GM19023 (cell line): Measurements from ENCODE around the gene NSFL1C.
A peak's percentile ranks its signal among the peaks of the same experiment; 100 is the strongest.

Source experiments
- ATAC-seq: cut with Tn5 transposase; IDR thresholded peaks from one replicate; pipeline ENCODE4 v1.9.1; 2021; ENCODE audit warnings: mild to moderate bottlenecking, moderate library complexity; ENCODE audit not compliant: unreplicated experiment

NSFL1C gene

DNA sequence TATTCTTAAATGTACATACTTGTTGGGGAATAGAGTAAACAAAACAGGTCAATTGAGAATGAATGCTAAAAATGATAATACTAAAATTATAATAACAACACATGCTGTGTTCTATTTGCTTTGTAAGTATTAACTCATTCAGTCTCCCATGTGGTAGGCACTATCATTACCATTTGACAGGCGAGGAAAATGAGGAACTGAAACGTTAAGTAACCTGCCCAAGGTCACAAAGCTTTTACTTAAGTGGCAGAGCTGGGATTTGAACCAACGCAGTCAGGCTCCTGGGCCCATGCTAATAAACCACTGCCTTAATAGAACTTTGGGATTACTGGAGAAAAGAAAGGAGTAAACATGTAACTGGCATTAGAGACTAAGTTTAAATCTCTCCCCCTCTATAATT lies 3.8 kb downstream of the NSFL1C start:
- no peak for ATAC-seq

DNA sequence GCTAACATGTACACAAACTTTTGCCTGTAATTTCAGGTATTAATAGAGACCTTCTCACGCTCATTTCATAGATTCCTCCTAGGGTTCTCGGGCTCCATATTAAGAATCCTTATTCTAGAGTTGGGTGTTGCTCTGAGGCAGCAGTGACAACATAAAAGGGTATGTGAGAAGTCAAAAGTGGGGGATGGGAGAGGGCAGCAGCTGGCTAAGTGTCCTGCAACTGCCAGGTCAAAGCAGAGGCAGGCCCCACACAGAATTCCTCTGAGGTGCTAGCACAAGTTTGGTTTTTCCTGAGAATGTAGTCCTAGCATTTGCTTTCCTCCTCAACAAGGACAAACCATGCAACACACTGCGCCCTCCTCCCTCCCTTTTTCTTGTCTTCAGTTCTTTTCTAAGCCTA lies 4.6 kb downstream of the NSFL1C start:
- no peak for ATAC-seq

DNA sequence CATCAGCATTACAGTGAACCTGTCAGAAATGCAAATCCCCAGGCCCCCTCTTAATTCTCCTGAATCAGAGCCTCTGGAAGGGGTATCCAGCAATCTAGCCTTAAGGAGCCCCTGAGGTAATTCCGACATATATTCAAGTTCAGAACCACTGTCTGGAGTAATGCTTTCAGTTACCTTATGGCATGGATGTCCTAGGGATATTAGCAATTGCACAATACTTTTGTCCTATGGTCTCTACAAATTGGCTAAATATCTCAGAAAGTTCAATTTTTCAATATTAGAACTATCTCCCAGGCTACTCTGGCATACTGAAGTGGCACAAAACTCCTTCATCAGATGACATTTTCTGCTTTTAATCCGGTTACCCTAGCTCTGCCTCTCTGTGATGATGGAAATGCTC lies 6.4 kb downstream of the NSFL1C start:
- ATAC-seq = no peak

DNA sequence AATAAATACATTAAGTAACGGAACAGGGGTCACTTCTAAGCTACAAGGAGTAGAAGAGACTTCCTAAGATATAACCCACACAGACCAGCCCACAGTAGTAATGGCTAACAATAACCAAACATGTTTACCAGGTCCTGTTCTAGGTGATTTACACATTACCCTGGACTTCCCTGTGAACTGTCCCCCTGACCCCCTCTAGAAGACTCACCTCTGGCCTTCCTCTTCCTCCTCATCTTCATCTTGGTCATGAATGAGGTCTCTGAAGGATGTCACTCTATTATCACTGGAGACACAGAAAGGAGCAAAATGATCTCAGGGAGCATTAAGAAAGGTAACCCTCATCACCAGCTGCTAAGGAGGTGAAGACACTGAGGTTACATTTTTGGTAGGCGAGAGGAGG lies 8.7 kb downstream of the NSFL1C start:
- ATAC-seq = no peak

DNA sequence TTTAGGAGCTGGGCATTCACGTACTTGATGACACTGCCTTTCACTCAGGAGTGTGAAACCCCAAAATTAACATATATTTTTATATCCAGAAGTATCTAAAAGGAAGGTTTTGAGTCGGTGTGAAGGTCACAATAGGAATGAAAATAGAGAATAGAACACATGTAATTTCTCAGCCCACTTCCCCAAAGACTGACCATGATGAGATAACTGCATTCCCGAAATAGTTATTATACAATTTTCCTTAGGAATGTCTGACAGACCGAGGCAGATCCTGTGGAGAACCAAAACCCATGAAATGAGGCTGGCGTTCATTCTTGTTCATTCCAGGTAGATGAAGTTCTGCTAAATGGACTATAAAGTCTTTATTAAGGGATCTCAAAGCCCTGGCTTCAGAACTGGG lies 10.3 kb downstream of the NSFL1C start:
- ATAC-seq = no peak

DNA sequence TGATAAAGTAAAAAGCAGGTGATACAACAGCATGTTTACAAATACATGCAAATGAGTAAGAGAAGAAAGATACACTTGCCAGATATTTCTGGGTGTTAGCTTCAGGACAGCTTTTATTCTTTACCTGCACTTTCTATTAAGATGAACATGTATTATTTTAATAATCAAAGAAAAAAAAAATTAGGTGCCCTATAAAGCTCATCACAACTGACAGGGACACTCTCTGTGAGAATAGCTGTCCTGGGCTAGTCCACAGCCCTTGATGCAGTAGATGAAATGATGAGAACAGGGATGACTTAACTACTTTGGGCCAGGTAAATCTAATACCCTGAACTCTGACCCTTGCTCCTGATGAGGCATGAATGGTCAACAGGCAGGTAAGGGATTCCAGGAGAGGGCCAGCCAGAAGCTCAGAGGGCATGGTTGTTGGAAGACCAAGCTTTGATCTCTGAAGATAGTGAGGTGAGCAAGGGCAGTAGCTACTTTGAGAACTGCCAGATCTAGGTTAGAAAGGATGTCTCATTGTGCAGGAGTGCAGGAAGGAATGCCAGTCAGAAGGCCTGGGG lies 15.6 kb downstream of the NSFL1C start:
- ATAC-seq = no peak

DNA sequence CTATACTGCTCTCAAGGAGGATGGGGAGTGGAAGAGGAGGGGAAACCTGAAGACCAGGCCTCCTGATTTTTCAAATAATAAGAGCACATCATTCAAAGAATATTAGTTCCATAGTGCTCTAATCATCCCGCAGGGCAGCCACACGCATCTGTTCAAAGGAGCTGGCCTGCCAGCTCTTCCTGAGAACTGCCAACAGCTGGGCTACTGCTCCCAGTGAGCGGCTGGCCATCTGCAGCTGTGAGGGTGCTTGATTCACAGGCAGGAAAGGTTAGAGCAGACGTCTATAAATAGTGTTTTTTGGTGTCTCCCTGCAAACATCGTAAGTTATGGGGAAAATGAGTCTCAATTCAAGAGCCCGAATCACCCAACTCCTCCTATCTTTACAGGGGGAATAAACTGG lies 17.3 kb downstream of the NSFL1C start:
- ATAC-seq = no peak

DNA sequence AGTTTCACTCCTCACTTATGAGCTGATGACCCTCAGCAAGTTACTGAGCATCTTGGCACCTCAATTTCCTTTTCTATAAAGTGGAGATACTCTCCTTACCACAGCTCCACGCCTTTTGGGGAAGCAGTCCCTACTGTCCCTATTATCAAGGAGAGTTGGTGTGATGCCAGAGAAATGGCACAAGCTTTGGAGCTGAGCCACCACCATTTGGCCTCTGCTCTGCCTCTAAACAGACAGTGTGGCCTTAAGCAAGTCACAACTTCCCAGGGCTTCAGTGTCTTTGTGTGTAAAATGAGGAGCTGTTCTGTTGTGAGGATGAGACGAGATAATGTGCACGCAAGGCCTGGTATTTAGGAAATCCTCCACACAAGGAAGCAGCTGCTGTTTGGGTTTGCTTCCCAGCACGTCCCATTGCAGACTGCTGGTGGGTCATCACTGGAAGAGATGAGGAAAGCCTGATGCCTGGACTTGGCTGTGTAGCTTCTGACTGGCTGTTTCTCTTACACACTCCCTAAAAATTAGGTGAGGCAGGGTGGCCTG lies 18.5 kb downstream of the NSFL1C start:
- no peak for ATAC-seq

DNA sequence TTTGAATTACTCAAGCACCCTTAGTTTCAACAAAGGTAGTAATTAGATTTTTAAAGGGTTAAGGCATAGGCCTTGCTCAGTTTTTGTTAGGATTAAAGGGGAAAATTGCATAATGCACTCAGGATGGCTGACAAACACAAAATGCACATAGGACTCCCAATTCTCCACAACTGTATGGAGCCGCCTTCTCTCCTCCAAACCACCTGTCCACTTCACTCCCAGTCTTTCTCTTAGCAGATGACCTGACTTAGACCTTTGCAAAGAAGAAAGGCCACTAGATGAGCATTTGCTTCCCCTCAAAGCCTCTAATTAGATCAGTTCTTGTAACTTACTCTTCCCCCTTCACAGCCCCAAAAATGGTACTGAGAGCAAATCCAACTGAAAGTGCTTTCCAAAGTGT lies 20.1 kb downstream of the NSFL1C start:
- ATAC-seq = no peak

DNA sequence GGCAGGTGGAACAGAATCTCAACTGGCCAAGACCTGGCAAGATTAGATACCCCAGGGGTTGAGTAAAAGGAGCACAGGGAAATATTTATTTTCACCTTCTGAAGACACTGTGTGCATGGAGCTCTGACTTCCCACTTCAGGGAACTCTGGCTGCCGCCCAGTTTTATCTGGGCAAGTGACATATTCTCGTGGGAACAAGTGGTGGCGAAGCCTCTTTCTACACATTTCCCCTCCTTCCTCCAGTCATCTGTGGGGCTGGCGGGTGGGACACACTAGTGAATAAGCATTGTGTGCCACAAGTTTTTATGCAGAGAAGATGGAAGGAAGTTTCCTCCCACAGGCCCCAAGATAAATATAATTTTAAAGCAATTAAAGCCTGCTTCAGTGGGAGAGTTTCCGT lies 23.6 kb downstream of the NSFL1C start:
- no peak for ATAC-seq

DNA sequence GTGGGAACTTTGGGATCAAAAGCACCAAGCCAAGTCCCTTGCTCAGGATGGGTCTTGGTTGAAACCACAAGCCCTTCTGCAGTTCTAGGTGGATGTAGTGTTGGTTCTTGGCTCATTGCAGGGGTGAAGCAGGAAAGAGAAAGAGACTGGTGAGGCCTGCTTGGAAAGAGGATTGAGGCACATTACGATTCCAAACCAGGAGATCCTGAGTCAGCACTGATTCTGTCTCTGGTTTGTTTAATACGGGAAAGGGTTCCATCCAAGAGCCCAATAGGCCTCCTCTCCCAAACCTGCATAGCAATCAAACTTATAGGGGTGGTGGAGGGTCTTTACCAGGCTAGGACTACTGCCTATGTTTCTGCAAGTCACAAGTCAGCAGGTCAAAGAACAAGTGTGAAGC lies 24.3 kb downstream of the NSFL1C start:
- ATAC-seq = no peak

DNA sequence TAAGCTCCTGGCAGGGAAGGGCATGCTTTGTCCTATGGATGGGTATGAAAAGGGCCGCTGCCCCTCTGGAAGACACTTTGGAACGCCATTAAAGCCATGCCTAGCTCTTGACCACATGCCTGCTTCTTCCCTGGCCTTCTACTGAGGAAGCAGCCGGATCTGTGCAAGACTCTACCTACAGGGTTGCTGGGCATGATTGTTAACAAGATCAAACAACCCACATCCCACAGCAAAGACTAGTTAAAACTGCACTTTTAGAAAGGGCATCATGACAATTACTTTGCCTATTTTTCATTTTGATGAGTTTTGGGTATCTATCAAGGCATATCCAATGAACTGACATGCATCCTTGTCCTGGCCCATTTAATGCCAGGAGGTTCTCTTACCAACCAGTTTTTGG lies 25.5 kb downstream of the NSFL1C start:
- no peak for ATAC-seq

DNA sequence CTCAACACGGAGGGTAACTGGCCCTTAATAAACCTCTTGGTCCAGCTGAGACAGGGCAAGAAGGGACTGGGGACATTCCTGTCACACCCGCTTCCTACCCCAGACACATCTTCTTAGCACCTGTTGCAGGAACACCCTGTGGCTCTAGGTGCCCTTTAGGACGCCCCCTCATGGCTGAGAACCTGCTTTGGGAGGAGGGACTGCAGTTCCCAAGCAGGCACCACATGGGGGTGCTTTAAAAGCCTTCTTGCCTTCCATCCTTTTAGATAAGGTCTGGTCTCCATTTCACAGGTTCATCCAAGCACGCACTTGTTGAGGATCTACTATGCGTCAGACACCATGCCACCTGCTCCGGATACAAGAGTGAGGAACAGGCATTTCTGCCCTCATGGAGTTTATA lies 26.6 kb downstream of the NSFL1C start:
- no peak for ATAC-seq

DNA sequence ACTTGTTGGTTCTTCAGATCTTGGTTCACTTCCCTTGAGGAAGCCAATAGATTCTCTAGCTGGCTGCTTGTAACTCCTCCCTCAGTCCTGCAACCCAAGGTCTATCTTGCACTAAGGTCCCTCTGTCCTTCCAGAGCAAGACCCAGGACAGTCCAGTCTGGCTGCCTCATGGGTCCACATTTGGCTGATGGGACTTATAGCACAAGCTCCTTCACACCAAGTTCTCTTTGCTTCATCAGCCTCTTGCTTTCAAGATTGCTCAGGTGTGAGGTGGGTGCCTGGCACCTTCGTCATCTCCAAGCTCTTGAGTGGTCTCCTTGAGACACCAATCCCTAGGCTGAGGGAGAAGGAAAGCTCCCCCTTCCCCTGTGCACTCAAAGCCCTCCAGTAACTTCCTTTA lies 28.3 kb downstream of the NSFL1C start:
- no peak for ATAC-seq

DNA sequence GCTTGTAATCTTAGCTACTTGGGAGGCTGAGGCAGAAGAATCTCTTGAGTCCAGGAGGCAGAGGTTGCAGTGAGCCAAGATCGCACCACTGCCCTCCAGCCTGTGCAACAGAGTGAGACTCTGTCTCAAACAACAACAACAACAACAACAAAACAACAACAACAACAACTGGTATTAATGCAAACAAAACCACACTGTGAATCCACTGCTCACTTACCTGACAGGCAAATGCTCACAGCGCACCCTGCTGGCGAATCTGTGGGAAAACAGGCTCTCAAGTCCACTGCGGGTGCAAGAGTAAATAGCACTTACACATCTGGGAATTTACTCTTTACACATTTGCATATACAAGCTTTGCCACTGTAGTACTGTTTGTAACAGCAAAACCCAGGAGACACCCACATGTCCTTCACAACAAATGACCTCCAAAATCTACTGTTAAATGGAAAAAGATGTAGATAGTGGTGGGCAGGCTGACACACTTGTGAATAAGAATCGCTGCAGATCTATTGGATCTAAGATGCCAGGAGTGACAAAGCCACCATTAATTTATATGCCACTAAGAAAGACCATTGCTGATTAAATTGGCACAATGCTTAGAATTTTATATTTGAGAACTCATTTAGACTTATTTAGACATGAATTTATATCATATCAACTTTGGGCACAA lies 29.3 kb downstream of the NSFL1C start:
- ATAC-seq = no peak

DNA sequence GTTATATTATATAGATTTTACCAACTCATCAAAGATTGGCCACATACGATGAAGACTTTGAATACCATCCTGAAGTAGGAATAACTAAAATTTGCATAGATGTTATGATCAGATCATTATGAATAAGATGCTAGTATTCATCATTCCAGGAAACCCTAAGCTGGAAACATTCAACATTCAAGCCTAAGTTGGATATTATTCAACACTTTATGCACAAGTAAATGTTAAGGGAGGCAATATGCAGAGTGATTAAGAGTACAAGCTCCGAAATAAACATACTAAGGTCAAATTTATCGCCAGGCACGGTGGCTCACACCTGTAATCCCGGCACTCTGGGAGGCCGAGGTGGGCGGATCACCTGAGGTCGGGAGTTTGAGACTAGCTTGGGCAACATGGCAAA lies 30.4 kb downstream of the NSFL1C start:
- no peak for ATAC-seq

DNA sequence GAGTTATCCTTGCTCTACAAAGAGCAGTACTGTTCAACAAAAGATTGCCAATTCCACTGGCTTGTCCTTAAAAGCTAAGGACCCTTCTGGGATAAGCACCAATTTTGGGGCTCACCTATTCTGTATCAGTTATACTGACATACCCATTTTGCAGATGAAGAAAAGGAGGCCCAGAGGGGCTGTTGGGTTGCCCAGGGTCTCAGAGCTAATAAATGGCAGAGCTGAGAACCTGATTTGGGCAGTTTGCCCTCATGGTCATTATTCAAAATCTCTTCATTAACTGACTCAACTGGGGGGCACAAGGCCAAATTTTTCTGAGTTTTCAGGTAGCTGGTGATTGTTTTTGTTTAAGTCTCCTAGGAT lies 31.3 kb downstream of the NSFL1C start:
- no peak for ATAC-seq

DNA sequence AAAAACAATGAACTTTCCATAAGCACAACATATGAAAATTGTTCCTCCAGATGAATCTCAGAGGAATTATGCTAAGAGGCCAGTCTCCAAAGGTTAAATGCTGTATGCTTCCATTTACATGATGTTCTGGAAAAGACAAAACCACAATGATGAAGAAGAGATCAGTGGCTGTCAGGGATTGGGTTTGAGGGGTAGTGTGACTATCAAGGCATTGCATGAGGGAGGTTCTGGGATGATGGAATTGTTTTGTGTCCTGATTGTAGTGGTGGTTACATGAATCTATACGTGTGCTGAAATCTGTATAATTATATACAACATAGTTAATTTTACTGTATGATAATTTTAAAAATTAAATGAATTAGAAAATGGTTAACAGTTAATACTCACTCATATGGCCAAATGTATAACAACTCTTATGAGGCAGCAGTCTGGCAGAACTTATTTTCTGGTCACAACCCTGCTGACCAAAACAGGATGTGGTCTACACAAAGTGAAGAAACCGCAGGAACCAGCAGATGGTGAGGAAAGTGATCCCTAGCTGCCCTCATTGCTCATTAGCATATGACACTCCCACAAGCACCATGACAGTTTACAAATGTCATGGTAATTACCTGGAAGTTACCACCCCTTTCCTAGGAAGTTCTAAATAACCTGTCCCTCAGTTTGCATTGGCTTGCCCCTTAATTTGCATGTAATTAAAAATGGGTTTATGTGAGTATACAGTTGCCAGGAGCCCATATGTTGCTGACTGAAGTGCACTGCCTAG lies 31.9 kb downstream of the NSFL1C start:
- ATAC-seq = peak; percentile 91

DNA sequence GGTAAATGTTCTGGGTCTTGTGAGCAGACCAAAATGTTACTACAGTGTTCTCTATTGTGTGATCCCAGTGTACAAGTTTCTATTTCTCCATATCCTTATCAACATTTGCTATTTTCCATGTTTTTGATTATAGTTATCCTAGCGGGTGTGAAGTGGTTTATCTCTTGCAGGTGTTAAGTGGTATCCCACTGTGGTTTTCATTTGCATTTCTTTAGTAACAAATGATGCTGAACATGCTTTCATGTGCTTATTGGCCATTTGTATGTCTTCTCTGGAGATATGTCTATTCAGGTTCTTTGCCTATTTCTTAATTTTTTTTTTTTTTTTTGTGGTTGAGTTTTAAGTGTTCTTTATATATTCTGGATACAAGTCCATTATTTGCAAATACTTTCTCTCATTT lies 35.5 kb downstream of the NSFL1C start:
- no peak for ATAC-seq

DNA sequence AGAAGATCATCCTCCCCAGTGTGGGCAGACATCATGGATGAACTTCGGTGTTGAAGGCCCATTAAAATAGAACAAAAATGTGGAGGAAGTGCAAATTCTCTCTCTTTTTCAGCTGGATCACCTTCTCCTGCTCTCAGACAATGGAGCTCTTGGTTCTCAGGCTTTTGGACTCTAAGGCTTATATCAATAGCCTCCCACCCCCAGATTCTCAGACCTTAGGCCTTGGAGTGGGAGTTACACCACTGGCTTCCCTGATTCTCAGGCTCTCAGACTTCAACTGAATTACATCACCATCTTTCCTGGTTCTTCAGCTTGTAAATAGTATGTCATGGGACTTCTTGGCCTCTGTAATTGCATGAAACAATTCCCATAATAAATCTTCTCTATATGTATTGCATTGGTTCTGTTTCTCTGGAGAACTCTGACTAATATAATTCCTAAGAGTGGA lies 36.6 kb downstream of the NSFL1C start:
- ATAC-seq = no peak

DNA sequence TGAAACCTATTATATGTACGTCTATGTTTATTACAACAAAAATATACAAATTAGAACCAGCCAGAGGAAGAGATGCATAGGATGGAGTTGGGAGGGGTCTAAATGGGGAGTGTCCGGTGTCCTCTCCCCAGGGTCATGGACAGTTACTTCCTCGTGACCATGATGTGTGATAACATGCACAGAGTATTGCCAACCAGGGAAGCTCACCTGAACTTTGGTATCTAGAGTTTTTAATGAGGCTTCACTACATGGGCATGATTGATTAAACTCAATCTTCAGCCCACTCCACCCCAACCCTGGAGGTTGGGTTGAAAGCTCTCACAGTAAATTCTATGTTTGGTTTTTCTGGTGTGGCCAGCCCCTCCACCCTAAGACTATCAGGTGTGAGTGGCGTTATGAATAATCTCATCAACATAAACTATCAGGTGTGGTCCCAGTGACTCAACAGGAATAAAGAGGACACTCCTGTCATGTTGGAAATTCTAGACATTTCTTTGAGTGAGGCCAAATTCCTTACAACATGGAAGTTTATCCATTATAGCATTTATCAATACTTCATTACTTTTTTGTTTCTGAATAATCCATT lies 37.4 kb downstream of the NSFL1C start:
- no peak for ATAC-seq
